ENCODE results near the gene CYP4F22. TPM values are rescaled to one million over a fixed set of nuclear protein-coding genes. Genes with fewer than 3 reads are reported as not detected.
"Not testable (repeated sequence)": the region's sequence is repeated elsewhere in the genome, so short reads cannot be mapped to it uniquely, and the experiment has no call there.

CYP4F22 gene
- total and polyA plus RNA-seq, 4 donors, result 0.07 to 0.18 TPM; not detected in 2

DNA sequence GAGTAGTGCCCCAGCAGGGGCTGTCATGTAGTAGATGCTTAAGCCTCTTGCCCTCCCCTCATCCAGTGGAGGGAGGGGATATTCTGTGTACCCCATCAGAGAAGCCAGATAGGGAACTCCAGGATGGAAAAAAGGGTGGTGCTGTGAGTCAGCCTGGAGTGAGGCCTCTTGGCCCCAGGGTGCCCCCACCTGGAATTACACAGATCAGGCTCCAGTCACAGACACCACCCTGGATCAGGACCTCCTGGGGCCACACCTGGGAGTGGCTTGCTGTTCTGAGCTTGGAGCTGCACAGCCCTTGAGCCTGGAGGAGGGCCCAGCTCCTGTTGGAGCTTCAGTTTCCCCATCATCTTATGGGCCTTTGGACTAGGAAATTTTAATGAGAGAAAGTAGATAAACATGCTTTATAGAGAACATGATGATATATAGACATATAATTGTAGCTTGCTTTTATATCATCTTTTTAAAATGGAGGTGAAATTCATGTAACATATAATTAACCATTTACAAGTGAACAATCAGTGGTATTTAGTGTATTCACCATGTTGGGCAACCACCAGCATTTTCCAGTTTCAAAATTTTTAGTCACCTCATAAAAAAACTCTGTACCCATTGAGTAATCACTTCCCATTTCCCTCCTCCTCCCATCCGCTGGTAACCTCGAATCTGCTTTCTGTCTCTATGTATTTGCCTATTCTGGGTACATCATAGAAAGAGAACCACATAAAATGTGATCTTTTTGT is 24.6 kb downstream of the CYP4F22 start:
- no peak overlapping the region for H3K4me3 ChIP-seq
- no peaks in the 10 kb centered on the region for H3K27me3 ChIP-seq (ENCODE audit: control insufficient read depth in 3 of 3, insufficient read depth in 3 of 3, low read length in 2 of 3)
- peaks cover 0 to 11% (median 0%) of the 10 kb centered on the region in 4 donors for H3K9me3 ChIP-seq (ENCODE audit: control insufficient read depth in 4 of 4, insufficient read depth in 3 of 4, low read length in 3 of 4)
- no peak overlapping the region for H3K9ac ChIP-seq (ENCODE audit: insufficient read depth in 1 of 2, low read length in 2 of 2)
- DNase-seq, result no peak
- TF ChIP-seq, protein P1, sequence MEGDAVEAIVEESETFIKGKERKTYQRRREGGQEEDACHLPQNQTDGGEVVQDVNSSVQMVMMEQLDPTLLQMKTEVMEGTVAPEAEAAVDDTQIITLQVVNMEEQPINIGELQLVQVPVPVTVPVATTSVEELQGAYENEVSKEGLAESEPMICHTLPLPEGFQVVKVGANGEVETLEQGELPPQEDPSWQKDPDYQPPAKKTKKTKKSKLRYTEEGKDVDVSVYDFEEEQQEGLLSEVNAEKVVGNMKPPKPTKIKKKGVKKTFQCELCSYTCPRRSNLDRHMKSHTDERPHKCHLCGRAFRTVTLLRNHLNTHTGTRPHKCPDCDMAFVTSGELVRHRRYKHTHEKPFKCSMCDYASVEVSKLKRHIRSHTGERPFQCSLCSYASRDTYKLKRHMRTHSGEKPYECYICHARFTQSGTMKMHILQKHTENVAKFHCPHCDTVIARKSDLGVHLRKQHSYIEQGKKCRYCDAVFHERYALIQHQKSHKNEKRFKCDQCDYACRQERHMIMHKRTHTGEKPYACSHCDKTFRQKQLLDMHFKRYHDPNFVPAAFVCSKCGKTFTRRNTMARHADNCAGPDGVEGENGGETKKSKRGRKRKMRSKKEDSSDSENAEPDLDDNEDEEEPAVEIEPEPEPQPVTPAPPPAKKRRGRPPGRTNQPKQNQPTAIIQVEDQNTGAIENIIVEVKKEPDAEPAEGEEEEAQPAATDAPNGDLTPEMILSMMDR (IDR thresholded peaks at IDR 0.05; ENCODE audit: control extremely low read depth, extremely low read depth), result no peak
- WGBS, 2 donors, result 29 to 43% methylated on average over 2 of the region's 2 CpGs
- no peak for ATAC-seq (ENCODE audit: insufficient read depth, low FRiP score)
- no peaks in the 10 kb centered on the region for H3K4me1 ChIP-seq (ENCODE audit: control insufficient read depth in 5 of 5, insufficient read depth in 5 of 5, low read length in 5 of 5)
- no peaks in the 10 kb centered on the region for H3K36me3 ChIP-seq (ENCODE audit: control insufficient read depth in 4 of 4, insufficient read depth in 4 of 4, low read length in 4 of 4)
- no peak overlapping the region for H3K27ac ChIP-seq (ENCODE audit: low read depth in 1 of 2, low read length in 1 of 2)

DNA sequence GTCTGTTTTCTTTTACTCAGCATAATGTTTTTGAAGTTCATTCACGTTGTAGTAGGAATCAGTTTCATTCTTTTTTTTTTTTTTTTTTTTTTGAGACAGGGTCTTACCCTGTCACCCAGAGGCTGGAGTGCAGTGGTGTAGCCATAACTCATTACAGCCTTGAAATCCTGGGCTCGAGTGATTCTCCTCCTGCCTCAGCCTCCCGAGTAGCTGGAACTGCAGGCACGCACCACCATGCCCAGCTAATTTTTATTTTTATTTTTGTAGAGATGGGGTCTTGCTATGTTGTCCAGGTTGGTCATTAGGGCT is 25.2 kb downstream of the CYP4F22 start:
- WGBS, 2 donors, result 59 to 69% methylated on average over 4 of the region's 4 CpGs
- ATAC-seq (ENCODE audit: insufficient read depth, low FRiP score), result not testable (repeated sequence)

DNA sequence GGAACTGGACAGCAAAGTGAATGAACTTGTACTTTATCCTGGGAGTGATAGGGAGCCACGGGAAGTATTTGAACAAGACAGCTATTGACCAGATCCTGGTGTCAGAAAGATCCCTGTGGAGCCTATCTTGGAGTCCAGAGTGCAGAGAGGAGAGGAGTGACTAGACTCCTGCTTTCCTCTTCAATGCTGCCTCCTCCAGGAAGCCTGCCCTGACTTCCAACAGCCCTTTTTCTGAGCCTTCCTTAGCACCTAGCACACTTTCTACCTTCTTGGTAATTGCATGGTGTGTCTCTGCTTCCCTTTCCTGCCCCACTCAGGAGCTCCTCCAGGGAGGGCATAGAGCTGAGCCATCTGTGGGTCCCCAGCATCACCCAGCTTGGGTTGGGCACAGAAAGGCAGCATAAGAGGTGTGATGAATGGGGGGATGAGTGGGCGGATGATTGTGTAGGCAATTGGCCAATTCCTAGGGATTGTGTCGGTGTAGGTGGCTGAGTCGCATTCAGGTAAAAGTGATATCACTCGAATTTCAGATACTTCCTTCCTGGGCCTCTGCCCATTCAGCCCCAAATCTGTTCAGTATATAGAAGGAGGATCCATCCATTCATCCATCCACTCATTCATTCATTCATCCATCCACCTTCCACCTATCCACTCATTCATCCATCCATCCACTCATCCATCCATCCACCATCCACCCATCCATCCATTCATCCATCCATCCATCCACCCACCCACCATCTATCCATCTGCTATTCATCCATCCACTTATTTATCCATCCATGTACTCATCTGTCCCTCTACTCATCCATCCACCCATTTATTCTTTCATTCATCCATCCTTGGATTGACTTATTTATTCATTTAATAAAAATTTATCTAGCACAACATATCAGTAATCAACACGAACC is 26.9 kb downstream of the CYP4F22 start:
- Histone ChIP-seq H3K4me1 (ENCODE audit: control insufficient read depth in 5 of 5, insufficient read depth in 5 of 5, low read length in 5 of 5) (no peaks in the 10 kb centered on the region), H3K27me3 (ENCODE audit: control insufficient read depth in 3 of 3, insufficient read depth in 3 of 3, low read length in 2 of 3) (no peaks in the 10 kb centered on the region), H3K27ac (ENCODE audit: low read depth in 1 of 2, low read length in 1 of 2) (no peak overlapping the region), H3K36me3 (ENCODE audit: control insufficient read depth in 4 of 4, insufficient read depth in 4 of 4, low read length in 4 of 4) (no peaks in the 10 kb centered on the region), H3K9ac (ENCODE audit: insufficient read depth in 1 of 2, low read length in 2 of 2) (no peak overlapping the region), H3K9me3 (ENCODE audit: control insufficient read depth in 4 of 4, insufficient read depth in 3 of 4, low read length in 3 of 4) (peaks cover 0 to 8% (median 0%) of the 10 kb centered on the region in 4 donors), H3K4me3 (no peak overlapping the region)
- DNase-seq (no peak), ATAC-seq (ENCODE audit: insufficient read depth, low FRiP score) (no peak)
- 65 to 74% methylated on average over 6 of the region's 6 CpGs for WGBS, 2 donors
- TF ChIP-seq, protein P1 (IDR thresholded peaks at IDR 0.05; ENCODE audit: control extremely low read depth, extremely low read depth), result no peak

More for the DNA sequence above, 25.2 kb downstream of the CYP4F22 start:
- not testable (repeated sequence) for H3K27ac ChIP-seq (ENCODE audit: low read depth in 1 of 2, low read length in 1 of 2); H3K4me1 ChIP-seq (ENCODE audit: control insufficient read depth in 5 of 5, insufficient read depth in 5 of 5, low read length in 5 of 5); H3K9ac ChIP-seq (ENCODE audit: insufficient read depth in 1 of 2, low read length in 2 of 2); H3K36me3 ChIP-seq (ENCODE audit: control insufficient read depth in 4 of 4, insufficient read depth in 4 of 4, low read length in 4 of 4); H3K27me3 ChIP-seq (ENCODE audit: control insufficient read depth in 3 of 3, insufficient read depth in 3 of 3, low read length in 2 of 3); DNase-seq; H3K4me3 ChIP-seq
- peaks cover 0 to 11% (median 0%) of the 10 kb centered on the region in 4 donors for H3K9me3 ChIP-seq (ENCODE audit: control insufficient read depth in 4 of 4, insufficient read depth in 3 of 4, low read length in 3 of 4)

DNA sequence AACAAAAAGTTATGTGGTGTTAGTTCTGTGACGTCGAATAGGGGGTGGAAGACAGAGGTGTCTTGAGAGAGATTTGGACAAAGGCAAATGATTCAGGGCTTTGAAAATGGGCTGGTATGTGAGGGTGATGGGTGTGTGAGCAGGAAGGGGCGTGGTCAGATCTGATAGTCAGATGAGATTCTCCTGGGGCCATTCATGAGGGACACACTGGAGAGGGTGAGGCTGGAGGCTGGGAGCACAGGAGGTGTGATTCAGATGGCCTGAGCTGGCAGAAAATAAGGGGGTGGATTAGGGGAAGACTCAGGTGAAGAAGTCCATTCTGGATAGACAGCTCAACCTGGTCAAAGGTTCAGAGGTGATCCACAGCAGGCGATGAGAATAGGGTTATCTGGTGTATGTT is 28.0 kb downstream of the CYP4F22 start:
- no peak overlapping the region for H3K27ac ChIP-seq (ENCODE audit: low read depth in 1 of 2, low read length in 1 of 2)
- TF ChIP-seq, protein P1 (IDR thresholded peaks at IDR 0.05; ENCODE audit: control extremely low read depth, extremely low read depth), result no peak
- H3K4me3 ChIP-seq, result no peak overlapping the region
- peaks cover 0 to 2% (median 0%) of the 10 kb centered on the region in 4 donors for H3K9me3 ChIP-seq (ENCODE audit: control insufficient read depth in 4 of 4, insufficient read depth in 3 of 4, low read length in 3 of 4)
- ATAC-seq (ENCODE audit: insufficient read depth, low FRiP score) (no peak), DNase-seq (no peak)
- H3K27me3 ChIP-seq (ENCODE audit: control insufficient read depth in 3 of 3, insufficient read depth in 3 of 3, low read length in 2 of 3), result no peaks in the 10 kb centered on the region
- H3K9ac ChIP-seq (ENCODE audit: insufficient read depth in 1 of 2, low read length in 2 of 2), result no peak overlapping the region
- WGBS, 2 donors, result 59 to 72% methylated on average over 4 of the region's 4 CpGs
- no peaks in the 10 kb centered on the region for H3K36me3 ChIP-seq (ENCODE audit: control insufficient read depth in 4 of 4, insufficient read depth in 4 of 4, low read length in 4 of 4)
- H3K4me1 ChIP-seq (ENCODE audit: control insufficient read depth in 5 of 5, insufficient read depth in 5 of 5, low read length in 5 of 5), result no peaks in the 10 kb centered on the region
